SK-N-MC (cell line): ENCODE data around the gene FOXC2.

Experiments used
- DNase-seq: peaks from one replicate; pipeline ENCODE4 v3.0.0-alpha.2; 2011; ENCODE audit warnings: low read depth, low spot score
- H3K27ac ChIP-seq: fragments of 200-600 bp; sonication (generic); 2 replicates; pipeline ENCODE4 v1.5.1; 2016; ENCODE audit warnings: mixed run types
- H3K36me3 ChIP-seq: fragments of 200-600 bp; sonication (generic); 2 replicates; pipeline ENCODE4 v1.6.1; 2017; ENCODE audit warnings: antibody characterized with exemption, low read length, mixed read lengths; ENCODE audit not compliant: insufficient read depth
- H3K4me3 ChIP-seq: fragments of 200-600 bp; sonication (generic); 2 replicates; pipeline ENCODE4 v1.5.1; 2016
- H3K9ac ChIP-seq: fragments of 200-600 bp; sonication (generic); 2 replicates; pipeline ENCODE4 v1.8.0; 2017; ENCODE audit warnings: mixed run types, mixed read lengths; ENCODE audit not compliant: insufficient read length
- H3K9me3 ChIP-seq: fragments of 200-600 bp; sonication (generic); 2 replicates; pipeline ENCODE4 v1.6.1; 2017; ENCODE audit warnings: low read depth, mild to moderate bottlenecking, antibody characterized with exemption, low read length, moderate library complexity, mixed read lengths
- EZH2 ChIP-seq: fragments of 200-600 bp; sonication (generic); IDR thresholded peaks from one replicate; pipeline ENCODE4 v1.6.1; 2017; ENCODE audit warnings: antibody characterized with exemption
- FOXP2 ChIP-seq: optimal IDR thresholded peaks from 2 replicates; pipeline ENCODE3; 2011; ENCODE audit warnings: mild to moderate bottlenecking, moderate library complexity; ENCODE audit not compliant: insufficient read depth; ENCODE audit errors: extremely low read length, control extremely low read depth
- POLR2AphosphoS5 ChIP-seq: IDR thresholded peaks from 2 replicates; pipeline ENCODE4 v1.6.1; 2012; ENCODE audit warnings: mild to moderate bottlenecking, low read depth, low read length, borderline replicate concordance

FOXC2 gene

DNA sequence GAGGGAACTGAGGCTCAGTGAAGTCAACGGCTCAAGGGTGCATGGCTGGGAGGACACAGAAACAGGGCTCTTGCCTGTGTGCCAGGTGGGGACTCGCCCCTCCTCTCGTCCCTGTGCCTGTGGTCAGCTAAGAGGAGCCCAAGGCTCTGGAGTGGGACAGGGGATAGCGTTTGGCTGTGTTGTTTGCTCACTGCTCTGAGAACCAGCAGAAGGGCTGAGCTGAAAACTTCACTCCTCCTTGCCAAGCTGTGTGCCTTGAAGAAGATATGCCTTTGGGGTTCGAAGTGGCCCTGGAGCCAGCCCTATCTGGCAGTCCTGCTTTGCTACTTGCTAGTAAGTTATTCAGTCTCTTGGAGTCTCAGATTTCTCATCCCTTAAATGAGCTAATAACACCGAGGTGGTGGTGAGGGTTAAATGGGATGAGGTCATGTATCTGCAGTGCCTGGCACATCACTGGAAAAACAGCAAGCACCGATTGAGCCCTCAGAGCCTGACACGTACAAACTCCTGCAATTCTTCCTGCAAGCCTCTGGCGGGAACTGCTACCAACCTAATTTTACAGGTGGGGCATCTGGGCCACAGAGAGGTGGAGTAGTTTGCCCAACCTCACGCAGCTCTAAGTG lies 29.5 kb downstream of the FOXC2 start:
- no peaks in the 10 kb centered on the region for H3K36me3 ChIP-seq
- no peaks in the 10 kb centered on the region for H3K9me3 ChIP-seq
- TF ChIP-seq POLR2AphosphoS5: no peak
- no peak for TF ChIP-seq EZH2
- no peak for TF ChIP-seq FOXP2
- no peak overlapping the region for H3K27ac ChIP-seq
- no peak overlapping the region for H3K9ac ChIP-seq
- no peak for DNase-seq
- H3K4me3 ChIP-seq: no peak overlapping the region

DNA sequence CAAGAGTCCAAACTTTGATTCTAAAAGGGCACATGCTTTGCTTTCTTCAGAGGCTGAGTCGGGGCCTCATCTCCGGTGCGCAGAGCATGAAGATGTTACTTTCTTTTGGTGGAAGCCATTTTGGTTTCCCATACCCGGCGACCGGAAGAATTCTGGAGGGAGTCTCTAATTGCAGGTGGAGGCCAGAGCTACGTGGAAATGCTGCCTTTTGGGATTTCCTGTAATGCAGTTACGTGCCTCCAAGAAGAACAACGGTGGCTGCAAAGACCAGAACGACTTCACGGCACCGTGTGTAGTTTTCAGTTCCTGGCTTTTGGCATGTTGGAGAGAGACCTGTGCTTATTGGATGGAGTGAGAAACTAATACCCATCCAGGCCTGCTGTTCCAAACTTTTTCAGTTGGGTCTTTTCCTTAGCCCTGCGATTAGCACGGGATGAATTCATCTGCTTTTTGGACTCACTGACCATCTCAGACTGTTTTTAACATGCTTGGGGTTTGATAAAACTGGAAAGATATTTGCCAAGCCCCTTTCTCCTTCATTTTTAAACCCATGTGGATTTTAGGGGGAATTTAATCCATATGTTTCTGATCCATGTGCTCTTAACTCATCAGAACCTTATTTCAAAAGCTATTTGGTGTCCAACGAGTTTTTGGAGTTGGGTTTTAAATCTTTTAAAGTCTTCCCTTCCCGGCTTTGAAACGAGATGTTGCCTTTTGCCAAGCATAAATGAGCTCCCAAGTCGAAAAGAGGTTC lies 30.7 kb downstream of the FOXC2 start:
- no peak for DNase-seq
- Histone ChIP-seq H3K4me3 (no peak overlapping the region), H3K27ac (no peak overlapping the region), H3K36me3 (no peaks in the 10 kb centered on the region), H3K9me3 (no peaks in the 10 kb centered on the region), H3K9ac (no peak overlapping the region)
- TF ChIP-seq FOXP2 (no peak), POLR2AphosphoS5 (no peak), EZH2 (no peak)

DNA sequence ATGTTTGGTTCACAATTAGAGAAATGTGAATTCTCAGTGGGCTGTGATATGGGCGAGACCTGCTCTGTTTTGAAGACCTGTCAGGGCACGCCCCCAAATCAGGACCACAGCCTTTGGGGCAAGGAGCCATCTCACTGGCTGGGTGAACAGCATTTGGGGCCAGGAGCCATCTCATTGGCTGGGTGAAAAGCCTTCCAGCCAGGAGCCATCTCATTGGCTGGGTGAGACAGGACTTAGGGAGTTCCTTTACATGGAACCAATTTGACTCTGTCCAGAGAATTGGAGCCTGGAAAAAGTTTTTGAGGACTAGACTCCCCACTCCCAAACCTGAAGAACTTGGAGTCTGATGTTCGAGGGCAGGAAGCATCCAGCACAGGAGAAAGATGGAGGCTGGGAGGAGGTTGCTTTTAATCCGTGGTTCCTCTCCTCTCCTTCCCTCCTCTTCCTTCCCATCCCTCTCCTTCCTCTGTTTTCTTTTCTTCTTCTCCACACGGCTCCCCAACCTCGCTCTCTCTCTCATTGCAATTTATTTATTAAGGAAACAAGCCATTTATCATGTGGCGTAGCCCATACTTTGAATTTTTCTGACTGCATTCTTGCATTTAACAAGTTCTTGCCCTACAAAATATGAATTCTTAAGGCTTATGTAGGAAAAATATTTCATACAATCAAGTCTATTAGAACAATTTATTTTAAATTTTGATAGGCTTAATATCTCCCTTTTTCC lies 31.4 kb downstream of the FOXC2 start:
- Histone ChIP-seq H3K9ac (no peak overlapping the region), H3K36me3 (no peaks in the 10 kb centered on the region), H3K4me3 (no peak overlapping the region), H3K27ac (no peak overlapping the region), H3K9me3 (no peaks in the 10 kb centered on the region)
- TF ChIP-seq FOXP2: no peak
- DNase-seq: no peak

- no peaks in the 10 kb centered on the region for H3K36me3 ChIP-seq
- no peak overlapping the region for H3K4me3 ChIP-seq
- TF ChIP-seq EZH2 (no peak), FOXP2 (no peak), POLR2AphosphoS5 (no peak)
- H3K27ac ChIP-seq: no peak overlapping the region
- no peak for DNase-seq
- no peaks in the 10 kb centered on the region for H3K9me3 ChIP-seq
- no peak overlapping the region for H3K9ac ChIP-seq
Measured at GRCh38 chr16:86598607-86599565, 32.3 kb downstream of the FOXC2 start.

DNA sequence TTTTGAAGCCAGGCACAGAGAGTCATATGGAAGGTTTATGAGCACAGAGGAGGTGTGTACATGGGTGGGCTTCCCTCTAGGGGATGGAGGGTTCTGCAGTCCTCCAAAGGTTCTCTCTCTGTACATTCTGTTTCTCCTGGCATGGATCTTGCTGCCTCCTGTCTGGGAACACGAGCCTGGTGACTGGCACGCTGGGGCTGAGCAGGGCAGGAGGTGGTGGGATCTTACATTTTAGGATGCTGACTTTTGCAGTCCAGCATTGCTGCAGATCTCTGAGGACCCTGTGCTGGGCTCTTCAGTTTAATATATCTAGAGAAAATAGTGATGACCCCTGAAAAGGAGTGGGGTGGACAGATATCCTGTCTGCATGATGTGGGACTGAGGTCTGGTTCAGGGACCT lies 34.7 kb downstream of the FOXC2 start:
- H3K9ac ChIP-seq: no peak overlapping the region
- DNase-seq: no peak
- no peak overlapping the region for H3K27ac ChIP-seq
- no peak overlapping the region for H3K4me3 ChIP-seq
- no peaks in the 10 kb centered on the region for H3K9me3 ChIP-seq
- H3K36me3 ChIP-seq: no peaks in the 10 kb centered on the region
- TF ChIP-seq EZH2 (no peak), FOXP2 (no peak)

DNA sequence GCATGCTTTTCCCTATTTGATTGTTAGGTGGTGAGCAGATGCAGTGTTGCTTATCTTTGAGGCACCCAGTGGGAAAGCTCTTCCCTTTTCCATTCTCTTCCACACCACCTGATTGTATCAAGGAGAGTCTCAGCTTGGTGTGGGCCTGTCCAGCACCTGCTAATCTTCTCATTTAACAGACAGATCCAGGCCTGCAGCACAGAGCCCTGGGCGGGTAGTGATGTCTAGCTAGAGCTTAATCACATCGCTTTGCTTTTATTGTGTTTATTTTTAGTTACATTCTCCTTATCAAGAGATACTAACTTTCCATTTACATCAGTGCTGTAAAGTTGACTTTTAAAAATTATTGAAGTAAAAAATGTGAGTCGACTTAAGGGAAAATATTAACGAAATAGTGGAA lies 35.9 kb downstream of the FOXC2 start:
- H3K9ac ChIP-seq: no peak overlapping the region
- no peak for DNase-seq

DNA sequence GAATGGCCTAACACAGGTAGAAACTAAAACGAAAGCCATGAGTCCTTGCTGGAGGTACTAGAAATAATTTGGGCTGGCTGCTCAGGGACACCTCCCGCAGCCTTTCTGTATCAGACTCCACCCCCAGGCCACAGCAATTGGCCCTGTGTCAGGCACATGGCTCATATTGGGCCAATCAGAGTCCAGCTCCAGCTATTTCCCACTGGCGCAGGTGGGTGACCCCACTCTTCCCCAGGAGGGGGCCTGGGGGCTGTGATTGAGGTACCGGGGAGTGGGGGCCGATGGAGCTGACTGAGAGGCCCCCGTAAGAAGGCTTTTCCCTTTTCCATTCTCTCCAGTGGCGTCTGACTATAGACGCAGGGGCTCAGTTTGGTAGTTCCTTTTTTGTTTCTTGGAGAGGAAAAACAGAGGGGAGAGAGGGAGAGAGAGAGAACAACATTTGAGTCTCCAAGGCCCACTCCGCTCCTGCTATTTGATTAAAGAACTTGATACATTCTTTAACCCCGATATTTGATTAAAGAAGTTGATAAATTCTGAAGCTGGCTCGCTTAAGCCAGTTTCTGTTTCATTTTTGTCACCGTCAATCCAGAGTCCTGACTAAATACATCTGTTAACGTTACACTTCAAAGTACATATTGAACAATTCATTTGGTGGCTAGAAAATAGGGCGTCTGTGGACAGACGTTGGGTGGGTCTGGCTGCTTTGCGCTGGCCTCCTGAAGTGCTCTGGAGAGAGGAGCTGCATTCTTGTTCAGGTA lies 38.0 kb downstream of the FOXC2 start:
- H3K27ac ChIP-seq: no peak overlapping the region

More for the DNA sequence above, 35.9 kb downstream of the FOXC2 start:
- Histone ChIP-seq H3K4me3 (no peak overlapping the region), H3K27ac (no peak overlapping the region), H3K36me3 (no peaks in the 10 kb centered on the region), H3K9me3 (no peaks in the 10 kb centered on the region)
- no peak for TF ChIP-seq EZH2
- no peak for TF ChIP-seq FOXP2
- TF ChIP-seq POLR2AphosphoS5: no peak

More for the DNA sequence above, 38.0 kb downstream of the FOXC2 start:
- no peak for TF ChIP-seq FOXP2
- TF ChIP-seq EZH2: no peak
- no peak for TF ChIP-seq POLR2AphosphoS5
- Histone ChIP-seq H3K4me3 (no peak overlapping the region), H3K9me3 (no peaks in the 10 kb centered on the region), H3K36me3 (no peaks in the 10 kb centered on the region), H3K9ac (no peak overlapping the region)
- DNase-seq: no peak
